Hematopoietic multipotent progenitor cell treated with erythropoietin and hydrocortisone succinate and interleukin-3 and kit ligand, for 8 days (in vitro differentiated cells): Measurements from ENCODE around the gene IPMK.

ENCODE experiments used
- DNase-seq: peaks from one replicate; pipeline ENCODE4 v3.0.0-alpha.2; 2015

IPMK gene

GRCh38 chr10:58150290-58150689, 117.4 kb downstream of the IPMK start:
- DNase-seq: no peak

DNA sequence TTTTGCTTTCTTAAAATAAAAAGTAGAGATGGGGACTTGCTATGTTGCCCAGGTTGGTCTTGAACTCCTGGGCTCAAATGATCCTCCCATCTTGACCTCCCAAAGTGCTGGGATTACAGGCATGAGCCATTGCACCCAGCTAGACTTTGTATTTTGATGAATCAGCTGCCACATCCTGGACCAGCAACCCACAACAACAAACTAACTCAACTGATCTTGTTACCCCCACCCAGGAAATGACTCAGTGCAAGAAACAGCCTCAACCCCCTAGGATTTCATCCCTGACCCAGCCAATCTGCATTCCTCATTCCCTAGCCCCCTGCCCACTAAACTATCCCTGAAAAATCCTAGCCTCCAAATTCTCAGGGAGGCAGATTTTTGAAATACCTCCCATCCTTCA, 123.8 kb downstream of the IPMK start:
- DNase-seq: no peak
